Endothelial cell of umbilical vein (primary cell): ENCODE results near the gene ZNF280C. TPM values are rescaled to one million over a fixed set of nuclear protein-coding genes. Genes with fewer than 3 reads are reported as not detected.

Experiments used
- BruUV-seq: library from RNA; stranded (reverse); fragments of 400-500 nt; replicated peaks from 2 replicates; lab custom pipeline; 2021; lab: Mats Ljungman, UMichigan
- CTCF ChIA-PET: fragments of 300-600, 350-600 bp; sonication (Branson Sonifier 250); formaldehyde crosslinking; loops from one replicate; lab custom pipeline; 2021; ENCODE audit warnings: antibody characterized with exemption, inconsistent platforms; lab: Charles Lee
- POLR2A ChIA-PET: fragments of 300-600, 350-600 bp; sonication (Branson Sonifier 250); formaldehyde crosslinking; loops from one replicate; lab custom pipeline; 2021; ENCODE audit warnings: antibody characterized with exemption, inconsistent platforms; lab: Charles Lee
- DNase-seq: peaks from one replicate; pipeline ENCODE4 v3.0.0-alpha.2; 2011; ENCODE audit warnings: low read depth, low spot score
- FAIRE-seq: peaks from 2 replicates; lab custom pipeline; 2011; peaks lifted over from hg19 to GRCh38; lab: Jason Lieb, UNC
- H2AFZ ChIP-seq: 2 replicates; pipeline ENCODE4 v1.6.0; 2012; ENCODE audit warnings: low read depth, low read length, control low read depth, inconsistent platforms
- H3K27ac ChIP-seq: 2 replicates; pipeline ENCODE4 v1.5.1; 2011; ENCODE audit warnings: low read depth, mild to moderate bottlenecking, control low read depth, low read length, moderate library complexity; ENCODE audit not compliant: insufficient read depth
- H3K27me3 ChIP-seq, 2 experiments: 2 replicates each; pipeline versions ENCODE4 v1.6.0 to v1.6.1; 2011; ENCODE audit warnings: low read length in 2 of 2, mixed read lengths in 1 of 2; ENCODE audit not compliant: control insufficient read depth in 2 of 2, insufficient read depth in 2 of 2
- H3K36me3 ChIP-seq, 2 experiments: 2 replicates in 1 of 2; 3 replicates in 1 of 2; pipeline ENCODE4 v1.5.1; 2011; ENCODE audit warnings: low read length in 2 of 2, mild to moderate bottlenecking in 1 of 2, moderate library complexity in 1 of 2; ENCODE audit not compliant: control insufficient read depth in 2 of 2, insufficient read depth in 2 of 2; ENCODE audit errors: extremely low read depth in 1 of 2
- H3K4me1 ChIP-seq: 3 replicates; pipeline ENCODE4 v1.5.1; 2011; ENCODE audit warnings: mild to moderate bottlenecking, low read length; ENCODE audit not compliant: control insufficient read depth, insufficient read depth; ENCODE audit errors: extremely low read depth
- H3K4me2 ChIP-seq: 2 replicates; pipeline ENCODE4 v1.6.1; 2011; ENCODE audit warnings: low read length, control low read depth, mixed read lengths; ENCODE audit not compliant: insufficient read depth
- H3K4me3 ChIP-seq, 3 experiments: fragments of 200-600 bp in 1 of 3; sonication (generic), shearing (Covaris generic) in 1 of 3; replicated peaks in 1 of 3; 2 replicates each; pipeline ENCODE4 v1.5.1; 2011 to 2016; ENCODE audit warnings: control low read depth in 3 of 3, low read length in 3 of 3, mild to moderate bottlenecking in 2 of 3, inconsistent platforms in 1 of 3, low read depth in 1 of 3, moderate library complexity in 1 of 3; ENCODE audit not compliant: insufficient read depth in 1 of 3
- H3K79me2 ChIP-seq: 2 replicates; pipeline ENCODE4 v1.6.0; 2012; ENCODE audit warnings: low read length, inconsistent platforms; ENCODE audit not compliant: control insufficient read depth, insufficient read depth
- H3K9ac ChIP-seq: replicated peaks from 2 replicates; pipeline ENCODE3; 2011; ENCODE audit warnings: low read length, control low read depth; ENCODE audit not compliant: insufficient read depth; ENCODE audit errors: extremely low read depth
- H3K9me1 ChIP-seq: replicated peaks from 3 replicates; pipeline ENCODE4 v1.6.0; 2011; ENCODE audit warnings: mild to moderate bottlenecking, low read length; ENCODE audit not compliant: control insufficient read depth, insufficient read depth; ENCODE audit errors: extremely low read depth
- H3K9me3 ChIP-seq: replicated peaks from 2 replicates; pipeline ENCODE4 v1.5.1; 2012; ENCODE audit warnings: low read length, inconsistent platforms; ENCODE audit not compliant: control insufficient read depth, insufficient read depth
- H4K20me1 ChIP-seq: replicated peaks from 2 replicates; pipeline ENCODE3; 2011; ENCODE audit warnings: mild to moderate bottlenecking, low read length; ENCODE audit not compliant: control insufficient read depth, insufficient read depth; ENCODE audit errors: extremely low read depth
- EZH2 ChIP-seq: IDR thresholded peaks from 2 replicates; pipeline ENCODE4 v1.6.1; 2012; ENCODE audit warnings: borderline replicate concordance, low read depth, mild to moderate bottlenecking, moderate library complexity, low read length, inconsistent platforms; ENCODE audit not compliant: severe bottlenecking
- FOS ChIP-seq: IDR thresholded peaks from 2 replicates; pipeline ENCODE4 v1.6.1; 2011; ENCODE audit warnings: mild to moderate bottlenecking, low read length, moderate library complexity, borderline replicate concordance; ENCODE audit not compliant: insufficient read depth
- GATA2 ChIP-seq: IDR thresholded peaks from 2 replicates; pipeline ENCODE4 v1.7.0; 2011; ENCODE audit warnings: low read depth, mild to moderate bottlenecking, moderate library complexity, mixed read lengths, low read length; ENCODE audit not compliant: insufficient read length, insufficient read depth
- JUN ChIP-seq: IDR thresholded peaks from 2 replicates; pipeline ENCODE4 v1.6.1; 2011; ENCODE audit warnings: borderline replicate concordance, low read depth; ENCODE audit not compliant: insufficient read length, insufficient read depth
- MYC ChIP-seq: IDR thresholded peaks from one replicate; pipeline ENCODE4 v1.6.1; 2011; ENCODE audit warnings: mild to moderate bottlenecking, low read depth, low read length
- POLR2A ChIP-seq: IDR thresholded peaks from 2 replicates; pipeline ENCODE4 v1.6.1; 2012; ENCODE audit warnings: low read depth, mild to moderate bottlenecking, control low read depth, low read length
- POLR2AphosphoS5 ChIP-seq: IDR thresholded peaks from 2 replicates; pipeline ENCODE4 v1.6.1; 2012; ENCODE audit warnings: low read depth, mild to moderate bottlenecking, control low read depth, low read length, moderate library complexity; ENCODE audit not compliant: insufficient read depth
- dilution Hi-C: fragments of 300-500 bp; cut with MboI; formaldehyde crosslinking; loops from one replicate; pipeline ENCODE4 v1.15.0; 2019; ENCODE audit warnings: low sequenced_read_pairs; ENCODE audit not compliant: extremely low pct_ligation_motif_present
- intact Hi-C: fragments of 100-400 bp; cut with micrococcal nuclease; formaldehyde crosslinking; loops from one replicate; pipeline ENCODE4 v1.10.0; 2022
- polyA plus RNA-seq, 4 experiments: library from polyadenylated mRNA; depleted of rRNA in 3 of 4; stranded (reverse) in 3 of 4; unstranded in 1 of 4; fragments of >200 nt; gene quantifications; 2 replicates each; pipeline versions ENCODE4 v1.2.1 to v1.2.3, GENCODE V29; 2011 to 2012; ENCODE audit warnings: missing spikeins in 1 of 4
- total RNA-seq: library from RNA; stranded (reverse); gene quantifications from 2 replicates; pipeline ENCODE4 v1.2.3, GENCODE V29; 2021
- TF ChIP-seq, protein P1 (sequence below): IDR thresholded peaks from 2 replicates; pipeline ENCODE4 v1.6.1; 2011; ENCODE audit not compliant: insufficient read depth, insufficient read length
- TF ChIP-seq, protein P2 (sequence below), 2 donors: IDR thresholded peaks; 1 replicate in 1 of 2; 2 replicates in 1 of 2; pipeline ENCODE4 v1.5.1; 2011; ENCODE audit warnings: low read length in 2 of 2, mild to moderate bottlenecking in 2 of 2, moderate library complexity in 2 of 2, control low read depth in 1 of 2, inconsistent platforms in 1 of 2, low read depth in 1 of 2; ENCODE audit not compliant: insufficient read depth in 1 of 2; ENCODE audit errors: extremely low read depth in 1 of 2

ZNF280C gene
- total and polyA plus RNA-seq, 2 donors (not counting 3 experiments of a cell fraction or from before 2014, with no cell fraction given), result 3.2 to 7.7 TPM

DNA sequence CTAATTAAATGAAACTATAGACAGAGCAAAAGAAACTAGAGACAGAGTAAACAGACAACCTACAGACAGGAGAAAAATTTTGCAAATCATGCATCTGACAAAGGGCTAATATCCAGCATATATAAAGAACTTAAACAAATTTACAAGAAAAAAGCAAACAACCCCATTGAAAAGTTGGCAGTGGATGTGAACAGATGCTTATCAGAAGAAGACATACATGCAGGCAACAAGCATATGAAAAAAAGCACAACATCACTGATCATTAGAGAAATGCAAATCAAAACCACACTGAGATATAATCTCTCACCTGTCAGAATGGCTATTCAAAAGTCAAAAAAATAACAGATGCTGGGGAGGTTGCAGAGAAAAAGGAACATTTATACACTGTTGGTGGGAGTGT lies 14.8 kb downstream of the ZNF280C start:
- dilution Hi-C loops, result no loop called here
- H3K27ac ChIP-seq, result no peak overlapping the region
- no peaks in the 10 kb centered on the region for H3K4me1 ChIP-seq
- no peak overlapping the region for H3K4me2 ChIP-seq
- DNase-seq (no peak), FAIRE-seq (no peak)
- intact Hi-C loops, result no loop called here
- no peaks in the 10 kb centered on the region for H4K20me1 ChIP-seq
- H3K9me1 ChIP-seq, result no peaks in the 10 kb centered on the region
- H3K27me3 ChIP-seq, result no peaks in the 10 kb centered on the region
- ChIA-PET CTCF (no interaction called here), POLR2A (no interaction called here)
- no peak overlapping the region for H3K9ac ChIP-seq
- no peak overlapping the region for H3K4me3 ChIP-seq
- peaks cover 5% of the 10 kb centered on the region for H3K79me2 ChIP-seq
- no peaks in the 10 kb centered on the region for H3K36me3 ChIP-seq
- TF ChIP-seq, protein P1, sequence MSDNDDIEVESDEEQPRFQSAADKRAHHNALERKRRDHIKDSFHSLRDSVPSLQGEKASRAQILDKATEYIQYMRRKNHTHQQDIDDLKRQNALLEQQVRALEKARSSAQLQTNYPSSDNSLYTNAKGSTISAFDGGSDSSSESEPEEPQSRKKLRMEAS, result no peak
- TF ChIP-seq GATA2, result no peak
- no peak for TF ChIP-seq MYC
- TF ChIP-seq, protein P2, sequence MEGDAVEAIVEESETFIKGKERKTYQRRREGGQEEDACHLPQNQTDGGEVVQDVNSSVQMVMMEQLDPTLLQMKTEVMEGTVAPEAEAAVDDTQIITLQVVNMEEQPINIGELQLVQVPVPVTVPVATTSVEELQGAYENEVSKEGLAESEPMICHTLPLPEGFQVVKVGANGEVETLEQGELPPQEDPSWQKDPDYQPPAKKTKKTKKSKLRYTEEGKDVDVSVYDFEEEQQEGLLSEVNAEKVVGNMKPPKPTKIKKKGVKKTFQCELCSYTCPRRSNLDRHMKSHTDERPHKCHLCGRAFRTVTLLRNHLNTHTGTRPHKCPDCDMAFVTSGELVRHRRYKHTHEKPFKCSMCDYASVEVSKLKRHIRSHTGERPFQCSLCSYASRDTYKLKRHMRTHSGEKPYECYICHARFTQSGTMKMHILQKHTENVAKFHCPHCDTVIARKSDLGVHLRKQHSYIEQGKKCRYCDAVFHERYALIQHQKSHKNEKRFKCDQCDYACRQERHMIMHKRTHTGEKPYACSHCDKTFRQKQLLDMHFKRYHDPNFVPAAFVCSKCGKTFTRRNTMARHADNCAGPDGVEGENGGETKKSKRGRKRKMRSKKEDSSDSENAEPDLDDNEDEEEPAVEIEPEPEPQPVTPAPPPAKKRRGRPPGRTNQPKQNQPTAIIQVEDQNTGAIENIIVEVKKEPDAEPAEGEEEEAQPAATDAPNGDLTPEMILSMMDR (IDR thresholded peaks at IDR 0.05; ENCODE audit: extremely low read depth in 1 of 2, insufficient read depth in 1 of 2, low read depth in 1 of 2, low read length in 2 of 2), result no peak
- no peak for TF ChIP-seq JUN
- TF ChIP-seq FOS, result no peak
- no peak for TF ChIP-seq EZH2
- TF ChIP-seq POLR2A, result no peak
- no peak for TF ChIP-seq POLR2AphosphoS5
- BruUV-seq, result no TSS peak
- no peak overlapping the region for H2AFZ ChIP-seq
- H3K9me3 ChIP-seq, result no peaks in the 10 kb centered on the region
